ENCODE data around the gene PTPN18. TPM values are rescaled to one million over a fixed set of nuclear protein-coding genes. Genes with fewer than 3 reads are reported as not detected.

The PTPN18 gene
- total RNA-seq, 1 experiment from 2014 or later, result 46.5 TPM

DNA sequence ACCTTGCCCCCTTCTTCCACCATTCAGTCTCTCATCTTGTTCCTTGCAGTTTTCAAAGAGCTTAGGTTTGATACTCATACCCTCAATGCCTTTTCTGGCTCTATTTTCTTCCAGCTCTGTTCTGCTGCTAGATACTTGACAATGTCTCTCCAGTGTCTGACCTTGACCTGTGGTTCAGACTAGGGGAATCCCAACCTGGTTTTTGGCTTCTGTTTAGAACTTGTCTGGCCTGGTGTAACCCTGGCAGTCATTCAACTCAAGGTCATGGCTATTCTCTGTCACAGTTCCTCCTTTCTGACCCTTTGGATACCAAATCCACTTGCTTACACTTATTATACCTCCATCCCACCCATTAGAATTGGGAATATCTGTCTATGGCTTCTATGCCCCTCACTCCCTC lies 45.0 kb upstream of the PTPN18 start:
- ChIA-PET CTCF (no interaction called here), POLR2A (no interaction called here)
- H3K27ac Mint-ChIP-seq (ENCODE audit: unreplicated experiment), result no peak overlapping the region
- Histone ChIP-seq H3K36me3 (ENCODE audit: control insufficient read depth, insufficient read depth, low read length) (no peaks in the 10 kb centered on the region), H3K4me1 (no peaks in the 10 kb centered on the region), H3K9me3 (no peaks in the 10 kb centered on the region), H3K4me3 (ENCODE audit: low read depth, low read length) (no peak overlapping the region), H3K27me3 (replicated peaks; ENCODE audit: control insufficient read depth, insufficient read depth, low read length) (no peaks in the 10 kb centered on the region; the same call in 1 of the 2 replicates)
- BruUV-seq (replicated peaks), result no TSS peak
- no peaks in the 10 kb centered on the region for H3K4me1 Mint-ChIP-seq (ENCODE audit: low read depth, unreplicated experiment)
- no peak overlapping the region for H3K4me3 Mint-ChIP-seq (ENCODE audit: unreplicated experiment)
- no peak for DNase-seq
- peaks cover 13% of the 10 kb centered on the region for H3K27me3 Mint-ChIP-seq (ENCODE audit: insufficient read depth, unreplicated experiment)
- H3K36me3 Mint-ChIP-seq (ENCODE audit: insufficient read depth, unreplicated experiment), result no peaks in the 10 kb centered on the region
- TF ChIP-seq, protein P1, sequence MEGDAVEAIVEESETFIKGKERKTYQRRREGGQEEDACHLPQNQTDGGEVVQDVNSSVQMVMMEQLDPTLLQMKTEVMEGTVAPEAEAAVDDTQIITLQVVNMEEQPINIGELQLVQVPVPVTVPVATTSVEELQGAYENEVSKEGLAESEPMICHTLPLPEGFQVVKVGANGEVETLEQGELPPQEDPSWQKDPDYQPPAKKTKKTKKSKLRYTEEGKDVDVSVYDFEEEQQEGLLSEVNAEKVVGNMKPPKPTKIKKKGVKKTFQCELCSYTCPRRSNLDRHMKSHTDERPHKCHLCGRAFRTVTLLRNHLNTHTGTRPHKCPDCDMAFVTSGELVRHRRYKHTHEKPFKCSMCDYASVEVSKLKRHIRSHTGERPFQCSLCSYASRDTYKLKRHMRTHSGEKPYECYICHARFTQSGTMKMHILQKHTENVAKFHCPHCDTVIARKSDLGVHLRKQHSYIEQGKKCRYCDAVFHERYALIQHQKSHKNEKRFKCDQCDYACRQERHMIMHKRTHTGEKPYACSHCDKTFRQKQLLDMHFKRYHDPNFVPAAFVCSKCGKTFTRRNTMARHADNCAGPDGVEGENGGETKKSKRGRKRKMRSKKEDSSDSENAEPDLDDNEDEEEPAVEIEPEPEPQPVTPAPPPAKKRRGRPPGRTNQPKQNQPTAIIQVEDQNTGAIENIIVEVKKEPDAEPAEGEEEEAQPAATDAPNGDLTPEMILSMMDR (IDR thresholded peaks at IDR 0.05; ENCODE audit: insufficient read depth in 1 of 2, low read depth in 1 of 2, low read length in 1 of 2, severe bottlenecking in 1 of 2, unreplicated experiment in 1 of 2), result no peak
- intact Hi-C loops (cut with micrococcal nuclease; ENCODE audit: unreplicated experiment), result no loop called here
- no peaks in the 10 kb centered on the region for H3K9me3 Mint-ChIP-seq (ENCODE audit: unreplicated experiment)

DNA sequence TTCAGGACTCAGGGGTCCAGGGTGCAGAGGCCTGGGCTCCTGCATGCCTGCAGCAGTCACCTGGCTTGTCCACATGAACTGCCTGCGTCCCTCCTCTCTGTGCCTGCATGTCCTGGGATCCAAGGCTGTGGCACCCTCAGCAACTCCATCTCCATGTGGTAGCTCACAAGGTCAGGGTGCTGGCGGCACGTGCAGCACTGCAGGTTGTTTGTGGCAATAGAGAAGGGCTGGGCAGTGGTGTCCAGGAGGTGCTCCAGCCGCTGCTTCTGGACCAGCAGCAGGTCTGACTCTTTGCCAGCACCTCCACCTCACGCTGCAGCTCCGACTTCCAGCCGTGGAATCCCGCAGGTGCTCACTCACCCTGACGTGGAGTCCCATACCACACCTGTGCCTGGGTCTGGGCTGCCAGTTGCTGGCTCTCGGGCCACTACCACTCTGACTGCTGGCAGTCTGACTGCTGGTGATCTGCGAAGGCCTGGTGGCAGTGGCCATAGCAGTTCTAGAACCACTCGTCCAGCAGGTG lies 42.0 kb upstream of the PTPN18 start:
- Histone ChIP-seq H3K36me3 (ENCODE audit: control insufficient read depth, insufficient read depth, low read length) (no peaks in the 10 kb centered on the region), H3K27me3 (replicated peaks; ENCODE audit: control insufficient read depth, insufficient read depth, low read length) (no peaks in the 10 kb centered on the region; the same call in 1 of the 2 replicates), H3K4me1 (no peaks in the 10 kb centered on the region), H3K4me3 (ENCODE audit: low read depth, low read length) (no peak overlapping the region), H3K9me3 (no peaks in the 10 kb centered on the region)
- intact Hi-C loops (cut with micrococcal nuclease; ENCODE audit: unreplicated experiment), result no loop called here
- DNase-seq, result no peak
- CTCF ChIA-PET, result no interaction called here
- TF ChIP-seq, protein P1 (IDR thresholded peaks at IDR 0.05; ENCODE audit: insufficient read depth in 1 of 2, low read depth in 1 of 2, low read length in 1 of 2, severe bottlenecking in 1 of 2, unreplicated experiment in 1 of 2), result no peak
- no peaks in the 10 kb centered on the region for H3K4me1 Mint-ChIP-seq (ENCODE audit: low read depth, unreplicated experiment)
- H3K36me3 Mint-ChIP-seq (ENCODE audit: insufficient read depth, unreplicated experiment), result no peaks in the 10 kb centered on the region
- H3K9me3 Mint-ChIP-seq (ENCODE audit: unreplicated experiment), result no peaks in the 10 kb centered on the region
- BruUV-seq (replicated peaks), result no TSS peak
- no peak overlapping the region for H3K4me3 Mint-ChIP-seq (ENCODE audit: unreplicated experiment)
- POLR2A ChIA-PET, result no interaction called here
- H3K27ac Mint-ChIP-seq (ENCODE audit: unreplicated experiment), result no peak overlapping the region
- H3K27me3 Mint-ChIP-seq (ENCODE audit: insufficient read depth, unreplicated experiment), result no peaks in the 10 kb centered on the region

- Mint-ChIP-seq H3K27me3 (ENCODE audit: insufficient read depth, unreplicated experiment) (no peaks in the 10 kb centered on the region), H3K27ac (ENCODE audit: unreplicated experiment) (no peak overlapping the region), H3K36me3 (ENCODE audit: insufficient read depth, unreplicated experiment) (no peaks in the 10 kb centered on the region), H3K9me3 (ENCODE audit: unreplicated experiment) (no peaks in the 10 kb centered on the region), H3K4me3 (ENCODE audit: unreplicated experiment) (no peak overlapping the region), H3K4me1 (ENCODE audit: low read depth, unreplicated experiment) (no peaks in the 10 kb centered on the region)
- Histone ChIP-seq H3K4me3 (ENCODE audit: low read depth, low read length) (no peak overlapping the region), H3K9me3 (no peaks in the 10 kb centered on the region), H3K27me3 (replicated peaks; ENCODE audit: control insufficient read depth, insufficient read depth, low read length) (no peaks in the 10 kb centered on the region), H3K36me3 (ENCODE audit: control insufficient read depth, insufficient read depth, low read length) (no peaks in the 10 kb centered on the region), H3K4me1 (no peaks in the 10 kb centered on the region)
- BruUV-seq (replicated peaks), result no TSS peak
- CTCF ChIA-PET, result no interaction called here
- POLR2A ChIA-PET, result no interaction called here
- no peak for DNase-seq
- intact Hi-C loops (cut with micrococcal nuclease; ENCODE audit: unreplicated experiment), result no loop called here
- TF ChIP-seq, protein P1 (IDR thresholded peaks at IDR 0.05; ENCODE audit: insufficient read depth in 1 of 2, low read depth in 1 of 2, low read length in 1 of 2, severe bottlenecking in 1 of 2, unreplicated experiment in 1 of 2), result no peak
Measured at GRCh38 chr2:130314377-130314776, 41.5 kb upstream of the PTPN18 start.

Measured in Caco-2 (cell line).